ENCODE measurements around the gene PCDHGC5.
A peak's percentile ranks its signal among the peaks of the same experiment; 100 is the strongest.

PCDHGC5 gene

DNA sequence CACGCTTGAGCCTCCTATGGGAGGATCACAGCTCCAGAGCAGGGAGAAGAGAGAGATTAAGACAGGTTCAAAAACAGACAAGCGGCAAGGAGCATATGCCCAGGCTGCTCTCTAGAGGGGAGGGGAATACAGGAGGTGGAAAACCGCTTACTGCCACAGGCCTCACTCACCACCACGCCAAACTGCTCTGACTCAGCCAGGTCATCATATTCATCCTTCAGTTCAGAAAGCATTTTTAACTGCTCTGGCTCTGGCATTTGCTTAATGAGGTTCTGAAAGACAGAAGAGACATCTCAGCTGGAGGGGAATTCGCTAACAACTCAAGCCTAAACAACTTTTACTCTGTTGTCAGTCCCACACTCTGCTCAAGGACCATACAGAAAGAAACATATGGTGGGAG is 40.1 kb downstream of the PCDHGC5 start:
- H3K27me3 ChIP-seq (ENCODE audit: insufficient read depth, low read length), result no peaks in the 10 kb centered on the region
- H3K9me2 ChIP-seq (ENCODE audit: low read depth, low read length), result no peaks in the 10 kb centered on the region
- H3K4me2 ChIP-seq (ENCODE audit: low read length), result peak overlapping the region; percentile 12; the same call in 1 of the 2 replicates
- H3K4me3 ChIP-seq (ENCODE audit: low read depth, low read length, poor library complexity, severe bottlenecking), result peak overlapping the region; percentile 11
- peak overlapping the region; percentile 83 for H3K27ac ChIP-seq (ENCODE audit: low read depth, low read length, poor library complexity, severe bottlenecking)
- peaks cover 54% of the 10 kb centered on the region for H3K4me1 ChIP-seq (ENCODE audit: insufficient read depth, low read length, severe bottlenecking)
- TF ChIP-seq EZH2 (IDR thresholded peaks at IDR 0.05; ENCODE audit: borderline replicate concordance, low read length), result no peak
- TF ChIP-seq CTCF (IDR thresholded peaks at IDR 0.05; ENCODE audit: low read length), result no peak
- H4K20me1 ChIP-seq (ENCODE audit: insufficient read depth, low read length), result no peaks in the 10 kb centered on the region
- H3K79me2 ChIP-seq (ENCODE audit: insufficient read depth, low read length), result no peaks in the 10 kb centered on the region
- no peaks in the 10 kb centered on the region for H3K9me3 ChIP-seq (ENCODE audit: low read length)
- no peak overlapping the region; the same call in 1 of the 2 replicates for H3K9ac ChIP-seq (ENCODE audit: low read length)
- H2AFZ ChIP-seq (ENCODE audit: low read length), result no peak overlapping the region
- peaks cover 44% of the 10 kb centered on the region for H3K36me3 ChIP-seq (ENCODE audit: insufficient read depth, low read length)
- H3F3A ChIP-seq (ENCODE audit: insufficient read depth, low read length), result no peaks in the 10 kb centered on the region; the same call in 1 of the 2 replicates

- no peaks in the 10 kb centered on the region for H3K9me2 ChIP-seq (ENCODE audit: low read depth, low read length)
- peaks cover 51% of the 10 kb centered on the region for H3K4me1 ChIP-seq (ENCODE audit: insufficient read depth, low read length, severe bottlenecking)
- no peaks in the 10 kb centered on the region for H3K27me3 ChIP-seq (ENCODE audit: insufficient read depth, low read length)
- no peaks in the 10 kb centered on the region; the same call in 1 of the 2 replicates for H3F3A ChIP-seq (ENCODE audit: insufficient read depth, low read length)
- peaks cover 41% of the 10 kb centered on the region for H3K36me3 ChIP-seq (ENCODE audit: insufficient read depth, low read length)
- no peak overlapping the region for H2AFZ ChIP-seq (ENCODE audit: low read length)
- H3K4me3 ChIP-seq (ENCODE audit: low read depth, low read length, poor library complexity, severe bottlenecking), result no peak overlapping the region
- no peak for TF ChIP-seq EZH2 (IDR thresholded peaks at IDR 0.05; ENCODE audit: borderline replicate concordance, low read length)
- no peak for TF ChIP-seq CTCF (IDR thresholded peaks at IDR 0.05; ENCODE audit: low read length)
- no peak overlapping the region for H3K9ac ChIP-seq (ENCODE audit: low read length)
- peak overlapping the region; percentile 12; the same call in 1 of the 2 replicates for H3K4me2 ChIP-seq (ENCODE audit: low read length)
- no peaks in the 10 kb centered on the region for H3K9me3 ChIP-seq (ENCODE audit: low read length)
- H3K79me2 ChIP-seq (ENCODE audit: insufficient read depth, low read length), result no peaks in the 10 kb centered on the region
- no peaks in the 10 kb centered on the region for H4K20me1 ChIP-seq (ENCODE audit: insufficient read depth, low read length)
- peak overlapping the region; percentile 83 for H3K27ac ChIP-seq (ENCODE audit: low read depth, low read length, poor library complexity, severe bottlenecking)
Measured at GRCh38 chr5:141529873-141530272, 41.0 kb downstream of the PCDHGC5 start.

DNA sequence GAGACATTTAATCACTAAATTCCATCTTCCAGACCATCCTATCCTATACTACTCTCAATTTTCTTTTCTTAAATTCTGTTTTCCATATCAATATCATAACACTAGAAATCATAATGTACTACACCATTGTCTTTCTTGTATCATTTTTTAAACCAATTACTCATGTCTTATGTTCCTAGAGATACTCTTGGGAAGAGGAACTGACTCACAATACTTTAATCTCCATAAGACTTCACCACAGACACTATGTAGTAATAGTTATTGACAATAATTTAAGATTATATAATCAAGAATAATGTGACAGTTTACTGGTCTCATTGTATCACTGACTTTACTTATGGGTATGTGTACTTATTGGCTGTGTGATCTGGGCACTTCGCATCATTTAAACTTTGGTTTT is 43.8 kb downstream of the PCDHGC5 start:
- H2AFZ ChIP-seq (ENCODE audit: low read length), result no peak overlapping the region
- H3K9me2 ChIP-seq (ENCODE audit: low read depth, low read length), result no peaks in the 10 kb centered on the region
- no peaks in the 10 kb centered on the region; the same call in 1 of the 2 replicates for H3F3A ChIP-seq (ENCODE audit: insufficient read depth, low read length)
- H3K9me3 ChIP-seq (ENCODE audit: low read length), result no peaks in the 10 kb centered on the region
- no peak overlapping the region for H3K4me2 ChIP-seq (ENCODE audit: low read length)
- H3K79me2 ChIP-seq (ENCODE audit: insufficient read depth, low read length), result no peaks in the 10 kb centered on the region
- TF ChIP-seq EZH2 (IDR thresholded peaks at IDR 0.05; ENCODE audit: borderline replicate concordance, low read length), result no peak
- TF ChIP-seq CTCF (IDR thresholded peaks at IDR 0.05; ENCODE audit: low read length), result no peak
- no peak overlapping the region for H3K4me3 ChIP-seq (ENCODE audit: low read depth, low read length, poor library complexity, severe bottlenecking)
- peaks cover 33% of the 10 kb centered on the region for H3K4me1 ChIP-seq (ENCODE audit: insufficient read depth, low read length, severe bottlenecking)
- H4K20me1 ChIP-seq (ENCODE audit: insufficient read depth, low read length), result no peaks in the 10 kb centered on the region
- no peaks in the 10 kb centered on the region for H3K27me3 ChIP-seq (ENCODE audit: insufficient read depth, low read length)
- no peak overlapping the region for H3K9ac ChIP-seq (ENCODE audit: low read length)
- H3K36me3 ChIP-seq (ENCODE audit: insufficient read depth, low read length), result peaks cover 24% of the 10 kb centered on the region
- no peak overlapping the region for H3K27ac ChIP-seq (ENCODE audit: low read depth, low read length, poor library complexity, severe bottlenecking)

Measured in OCI-LY1 (cell line).